ENCODE measurements around the gene FOSL1.

The FOSL1 gene

DNA sequence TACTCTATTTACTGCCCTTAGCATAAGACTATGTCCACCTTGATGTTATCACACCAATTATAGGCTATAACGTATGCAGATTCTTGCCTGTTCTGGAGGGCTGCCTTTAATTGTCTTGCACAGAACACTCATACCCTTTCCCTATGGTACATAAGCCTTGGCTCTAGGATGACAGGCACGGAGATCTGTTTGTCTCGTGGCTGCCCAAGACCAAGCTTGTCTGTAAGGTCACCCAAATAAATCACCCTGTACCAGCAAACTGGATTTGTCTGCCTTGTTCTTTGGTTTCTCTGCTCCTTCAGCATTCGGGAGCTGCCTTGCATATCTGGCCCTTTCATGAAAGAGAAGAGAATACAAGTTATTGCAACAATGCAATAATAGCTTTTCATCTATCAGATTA lies 37.6 kb upstream of the FOSL1 start:
- Histone ChIP-seq H3K9me3 (ENCODE audit: control insufficient read depth in 2 of 2, low read length in 2 of 2) (no peaks in the 10 kb centered on the region), H3K36me3 (ENCODE audit: control insufficient read depth in 2 of 2, insufficient read depth in 2 of 2, low read length in 2 of 2) (no peaks in the 10 kb centered on the region), H3K4me1 (ENCODE audit: control insufficient read depth, insufficient read depth, low read length) (no peaks in the 10 kb centered on the region), H3K9ac (ENCODE audit: low read length in 2 of 2) (no peak overlapping the region), H3K27ac (ENCODE audit: low read length) (no peak overlapping the region), H3K4me3 (ENCODE audit: low read length in 2 of 2) (no peak overlapping the region), H3K27me3 (ENCODE audit: control insufficient read depth in 1 of 2, insufficient read depth in 2 of 2, low read length in 2 of 2) (peaks cover 0 to 9% of the 10 kb centered on the region in 2 donors)

DNA sequence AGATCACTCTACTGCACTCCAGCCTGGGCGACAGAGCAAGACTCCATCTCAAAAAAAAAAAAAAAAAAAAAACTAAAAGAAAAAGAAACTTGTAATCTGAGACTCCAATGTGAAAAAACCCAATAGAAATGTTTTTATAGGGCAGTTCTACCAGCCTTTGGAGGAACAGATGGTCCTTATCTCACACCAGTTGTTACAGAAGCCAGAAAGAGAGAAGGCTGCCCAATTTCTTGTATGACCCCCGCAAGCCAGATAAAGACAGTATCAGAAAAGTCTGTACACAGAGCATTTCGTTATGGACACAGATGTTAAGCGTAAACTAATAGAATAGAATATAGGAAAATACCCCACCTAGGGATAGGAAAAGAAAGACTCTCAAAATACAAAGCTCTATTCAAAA lies 33.8 kb upstream of the FOSL1 start:
- no peaks in the 10 kb centered on the region for H3K9me3 ChIP-seq (ENCODE audit: control insufficient read depth in 2 of 2, low read length in 2 of 2)
- no peaks in the 10 kb centered on the region for H3K4me1 ChIP-seq (ENCODE audit: control insufficient read depth, insufficient read depth, low read length)
- H3K27me3 ChIP-seq (ENCODE audit: control insufficient read depth in 1 of 2, insufficient read depth in 2 of 2, low read length in 2 of 2): peaks cover 0 to 6% of the 10 kb centered on the region in 2 donors
- H3K4me3 ChIP-seq (ENCODE audit: low read length in 2 of 2): no peak overlapping the region
- no peak overlapping the region for H3K9ac ChIP-seq (ENCODE audit: low read length in 2 of 2)
- H3K27ac ChIP-seq (ENCODE audit: low read length): no peak overlapping the region
- no peaks in the 10 kb centered on the region for H3K36me3 ChIP-seq (ENCODE audit: control insufficient read depth in 2 of 2, insufficient read depth in 2 of 2, low read length in 2 of 2)

DNA sequence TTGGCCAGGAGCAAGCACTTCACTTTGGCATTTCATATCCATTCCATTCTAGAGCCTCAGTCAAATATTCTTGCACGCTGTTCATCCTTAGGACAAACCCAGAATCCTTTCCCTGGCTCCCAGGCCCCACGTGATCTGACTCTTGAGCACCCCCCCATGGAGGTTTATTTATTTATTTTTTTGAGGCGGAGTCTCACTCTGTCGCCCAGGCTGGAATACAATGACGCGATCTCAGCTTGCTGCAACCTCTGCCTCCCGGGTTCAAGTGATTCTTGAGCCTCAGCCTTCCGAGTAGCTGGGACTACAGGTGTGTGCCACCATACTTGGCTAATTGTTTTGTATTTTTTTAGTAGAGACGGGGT lies 32.4 kb upstream of the FOSL1 start:
- H3K4me1 ChIP-seq (ENCODE audit: control insufficient read depth, insufficient read depth, low read length): no peaks in the 10 kb centered on the region
- H3K36me3 ChIP-seq (ENCODE audit: control insufficient read depth in 2 of 2, insufficient read depth in 2 of 2, low read length in 2 of 2): no peaks in the 10 kb centered on the region
- H3K27ac ChIP-seq (ENCODE audit: low read length): no peak overlapping the region
- no peaks in the 10 kb centered on the region for H3K9me3 ChIP-seq (ENCODE audit: control insufficient read depth in 2 of 2, low read length in 2 of 2)
- no peak overlapping the region for H3K4me3 ChIP-seq (ENCODE audit: low read length in 2 of 2)
- H3K27me3 ChIP-seq (ENCODE audit: control insufficient read depth in 1 of 2, insufficient read depth in 2 of 2, low read length in 2 of 2): peaks cover 0 to 2% of the 10 kb centered on the region in 2 donors
- H3K9ac ChIP-seq (ENCODE audit: low read length in 2 of 2): no peak overlapping the region

DNA sequence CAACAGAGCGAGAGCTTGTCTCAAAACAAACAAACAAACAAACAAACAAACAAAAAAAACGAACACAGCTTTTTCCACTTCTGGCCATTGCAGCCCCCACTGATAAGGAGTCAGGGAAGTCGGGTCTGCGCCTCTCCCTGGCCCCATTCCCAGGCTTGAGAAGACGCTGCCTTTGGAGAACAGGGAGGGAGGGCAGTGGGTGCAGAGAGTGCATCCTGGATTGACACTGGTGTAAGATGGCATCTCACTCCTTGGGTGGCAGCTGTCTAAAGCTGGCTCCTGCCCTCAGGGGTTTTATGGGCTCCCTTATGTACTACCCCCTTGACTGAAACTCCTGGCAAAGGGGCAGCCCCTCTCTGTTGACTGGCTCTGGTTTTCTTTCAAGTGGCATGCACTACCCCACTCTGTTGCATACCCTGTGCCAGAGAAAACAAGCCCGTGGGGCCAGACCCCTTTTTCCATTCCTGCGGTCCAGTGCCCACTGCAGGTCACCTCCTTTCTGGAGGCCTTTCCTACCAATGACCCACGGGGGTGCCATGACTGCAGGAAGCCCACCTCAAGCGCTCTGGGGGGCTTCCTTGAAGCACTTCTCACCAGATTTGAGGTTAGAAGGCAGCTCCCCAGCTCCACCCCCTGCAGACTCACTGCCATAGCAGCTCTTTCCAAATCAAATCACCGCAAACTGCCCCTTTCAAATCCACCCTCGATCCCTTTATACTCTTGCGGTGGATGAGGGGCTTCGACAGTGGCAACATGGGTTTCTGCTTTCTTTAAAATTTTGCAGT lies 31.8 kb upstream of the FOSL1 start:
- peaks cover 0 to 2% of the 10 kb centered on the region in 2 donors for H3K27me3 ChIP-seq (ENCODE audit: control insufficient read depth in 1 of 2, insufficient read depth in 2 of 2, low read length in 2 of 2)
- H3K4me1 ChIP-seq (ENCODE audit: control insufficient read depth, insufficient read depth, low read length): no peaks in the 10 kb centered on the region
- H3K4me3 ChIP-seq (ENCODE audit: low read length in 2 of 2): no peak overlapping the region
- no peak overlapping the region for H3K27ac ChIP-seq (ENCODE audit: low read length)
- no peaks in the 10 kb centered on the region for H3K9me3 ChIP-seq (ENCODE audit: control insufficient read depth in 2 of 2, low read length in 2 of 2)
- no peaks in the 10 kb centered on the region for H3K36me3 ChIP-seq (ENCODE audit: control insufficient read depth in 2 of 2, insufficient read depth in 2 of 2, low read length in 2 of 2)
- H3K9ac ChIP-seq (ENCODE audit: low read length in 2 of 2): no peak overlapping the region

DNA sequence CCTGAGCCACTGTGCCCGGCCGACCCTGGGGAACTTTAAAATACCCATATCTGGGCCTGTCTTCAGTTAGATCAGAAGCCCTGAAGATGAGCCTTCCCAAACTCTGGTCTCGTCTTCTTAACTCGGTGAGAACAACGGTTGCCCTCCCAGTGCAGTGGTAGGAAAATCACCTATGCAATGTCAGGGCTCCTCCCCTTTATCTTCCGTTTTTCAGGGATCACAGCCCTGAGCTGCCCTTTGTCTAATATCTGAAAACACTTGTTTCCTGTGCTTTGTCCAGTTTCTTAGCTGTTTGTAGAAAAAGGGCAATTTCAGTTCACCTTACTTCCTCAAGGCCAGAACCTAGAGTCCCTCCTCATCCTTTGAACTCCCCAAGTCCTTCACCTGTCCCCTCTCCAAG lies 28.5 kb upstream of the FOSL1 start:
- Histone ChIP-seq H3K27ac (ENCODE audit: low read length) (no peak overlapping the region), H3K9ac (ENCODE audit: low read length in 2 of 2) (no peak overlapping the region), H3K36me3 (ENCODE audit: control insufficient read depth in 2 of 2, insufficient read depth in 2 of 2, low read length in 2 of 2) (no peaks in the 10 kb centered on the region), H3K4me3 (ENCODE audit: low read length in 2 of 2) (no peak overlapping the region), H3K27me3 (ENCODE audit: control insufficient read depth in 1 of 2, insufficient read depth in 2 of 2, low read length in 2 of 2) (peaks cover 0 to 2% of the 10 kb centered on the region in 2 donors), H3K9me3 (ENCODE audit: control insufficient read depth in 2 of 2, low read length in 2 of 2) (no peaks in the 10 kb centered on the region), H3K4me1 (ENCODE audit: control insufficient read depth, insufficient read depth, low read length) (no peaks in the 10 kb centered on the region)

DNA sequence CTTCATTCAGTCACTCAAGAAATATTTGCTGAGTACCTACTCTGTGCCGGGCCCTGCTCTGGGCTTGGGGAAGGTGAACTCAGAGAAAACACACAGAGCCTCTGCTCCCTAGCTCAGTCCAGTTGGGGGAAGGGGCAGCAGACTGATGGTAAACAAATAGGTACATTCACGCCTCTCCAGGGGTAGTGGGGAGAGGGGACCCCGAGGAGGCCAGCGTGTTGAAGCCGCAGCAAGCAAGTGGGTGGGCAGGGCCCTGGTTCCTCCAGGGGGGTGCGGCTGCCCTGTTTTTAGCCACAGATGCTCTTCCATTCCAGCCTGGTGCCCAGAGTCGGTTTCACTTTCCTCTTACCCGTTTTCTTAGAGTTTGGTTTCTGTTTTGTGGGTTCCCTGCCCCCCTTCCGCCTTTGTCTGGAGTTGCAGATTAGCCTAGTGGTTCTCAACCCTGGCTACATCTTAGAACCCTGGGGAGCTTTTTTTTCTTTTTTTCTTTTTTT lies 27.8 kb upstream of the FOSL1 start:
- H3K9ac ChIP-seq (ENCODE audit: low read length in 2 of 2): peak overlapping the region in 1 of 2 donors; percentile 15
- H3K27ac ChIP-seq (ENCODE audit: low read length): no peak overlapping the region
- H3K9me3 ChIP-seq (ENCODE audit: control insufficient read depth in 2 of 2, low read length in 2 of 2): no peaks in the 10 kb centered on the region
- no peaks in the 10 kb centered on the region for H3K27me3 ChIP-seq (ENCODE audit: control insufficient read depth in 1 of 2, insufficient read depth in 2 of 2, low read length in 2 of 2)
- H3K36me3 ChIP-seq (ENCODE audit: control insufficient read depth in 2 of 2, insufficient read depth in 2 of 2, low read length in 2 of 2): peaks cover 0 to 3% of the 10 kb centered on the region in 2 donors
- no peak overlapping the region for H3K4me3 ChIP-seq (ENCODE audit: low read length in 2 of 2)
- no peaks in the 10 kb centered on the region for H3K4me1 ChIP-seq (ENCODE audit: control insufficient read depth, insufficient read depth, low read length)

DNA sequence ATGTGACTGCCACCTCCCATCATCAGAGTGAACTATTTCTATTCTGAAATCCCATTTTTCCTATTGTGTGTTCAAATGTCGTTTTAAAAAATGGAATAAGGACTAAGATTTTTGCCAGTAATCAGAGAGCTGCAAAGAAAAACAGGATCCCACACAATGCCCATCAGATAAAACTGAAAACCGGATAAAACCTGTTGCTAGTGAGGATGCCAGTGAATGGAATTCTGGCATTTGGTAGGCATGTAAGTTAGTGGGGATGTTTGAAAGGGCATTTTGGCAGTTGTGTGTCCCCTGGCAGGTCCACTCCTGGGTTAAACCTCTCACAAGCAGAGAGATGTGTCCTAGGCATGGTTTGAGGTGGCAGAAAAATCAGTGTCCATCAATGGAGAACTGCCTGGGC lies 25.2 kb upstream of the FOSL1 start:
- no peaks in the 10 kb centered on the region for H3K27me3 ChIP-seq (ENCODE audit: control insufficient read depth in 1 of 2, insufficient read depth in 2 of 2, low read length in 2 of 2)
- peaks cover 8 to 12% of the 10 kb centered on the region in 2 donors for H3K36me3 ChIP-seq (ENCODE audit: control insufficient read depth in 2 of 2, insufficient read depth in 2 of 2, low read length in 2 of 2)
- H3K27ac ChIP-seq (ENCODE audit: low read length): no peak overlapping the region
- no peaks in the 10 kb centered on the region for H3K9me3 ChIP-seq (ENCODE audit: control insufficient read depth in 2 of 2, low read length in 2 of 2)
- peaks cover 6% of the 10 kb centered on the region for H3K4me1 ChIP-seq (ENCODE audit: control insufficient read depth, insufficient read depth, low read length)
- H3K4me3 ChIP-seq (ENCODE audit: low read length in 2 of 2): no peak overlapping the region
- no peak overlapping the region for H3K9ac ChIP-seq (ENCODE audit: low read length in 2 of 2)

DNA sequence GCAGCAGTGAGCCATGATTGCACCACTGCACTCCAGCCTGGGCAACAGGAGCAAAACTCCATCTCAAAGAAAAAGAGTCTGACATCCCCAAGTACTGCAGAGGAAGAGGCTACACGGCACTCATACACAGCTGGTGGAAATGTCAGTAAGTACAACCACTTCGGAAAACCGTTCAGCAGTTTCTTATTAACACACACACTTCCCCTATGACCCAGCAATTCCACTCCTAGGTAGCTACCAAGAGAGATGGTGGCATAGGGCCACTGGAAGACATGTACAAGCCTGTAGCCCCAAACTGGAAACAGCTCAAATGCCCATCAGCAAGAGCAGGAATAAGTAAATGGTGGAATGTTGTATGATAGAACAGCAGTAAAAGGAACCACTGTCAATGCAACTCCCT lies 22.4 kb upstream of the FOSL1 start:
- H3K27ac ChIP-seq (ENCODE audit: low read length): no peak overlapping the region
- H3K9me3 ChIP-seq (ENCODE audit: control insufficient read depth in 2 of 2, low read length in 2 of 2): no peaks in the 10 kb centered on the region
- H3K4me3 ChIP-seq (ENCODE audit: low read length in 2 of 2): no peak overlapping the region
- no peak overlapping the region for H3K9ac ChIP-seq (ENCODE audit: low read length in 2 of 2)
- H3K27me3 ChIP-seq (ENCODE audit: control insufficient read depth in 1 of 2, insufficient read depth in 2 of 2, low read length in 2 of 2): no peaks in the 10 kb centered on the region
- H3K36me3 ChIP-seq (ENCODE audit: control insufficient read depth in 2 of 2, insufficient read depth in 2 of 2, low read length in 2 of 2): peaks cover 8 to 12% of the 10 kb centered on the region in 2 donors
- peaks cover 21% of the 10 kb centered on the region for H3K4me1 ChIP-seq (ENCODE audit: control insufficient read depth, insufficient read depth, low read length)

DNA sequence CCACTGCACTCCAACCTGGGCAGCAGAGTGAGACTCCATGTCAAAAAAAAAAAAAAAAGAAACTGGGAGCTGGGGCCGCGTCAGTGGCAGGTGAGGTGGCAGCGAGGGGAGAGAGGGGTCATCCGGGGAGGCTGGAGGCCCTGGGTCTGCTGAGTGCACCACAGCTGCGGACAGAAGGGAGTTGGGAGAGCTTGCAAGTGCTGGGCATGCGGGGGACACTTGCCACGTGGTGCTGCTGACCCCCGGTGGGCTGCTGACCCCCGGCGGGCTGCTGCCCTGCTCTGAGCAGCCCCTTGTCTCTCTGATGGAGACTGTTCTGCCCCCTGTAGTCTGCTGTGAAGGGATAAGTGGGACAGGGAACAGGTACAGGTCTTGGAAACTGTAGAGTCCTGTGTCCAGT lies 21.7 kb upstream of the FOSL1 start:
- no peaks in the 10 kb centered on the region for H3K27me3 ChIP-seq (ENCODE audit: control insufficient read depth in 1 of 2, insufficient read depth in 2 of 2, low read length in 2 of 2)
- no peak overlapping the region for H3K9ac ChIP-seq (ENCODE audit: low read length in 2 of 2)
- H3K27ac ChIP-seq (ENCODE audit: low read length): no peak overlapping the region
- no peak overlapping the region for H3K4me3 ChIP-seq (ENCODE audit: low read length in 2 of 2)
- no peaks in the 10 kb centered on the region for H3K9me3 ChIP-seq (ENCODE audit: control insufficient read depth in 2 of 2, low read length in 2 of 2)
- H3K36me3 ChIP-seq (ENCODE audit: control insufficient read depth in 2 of 2, insufficient read depth in 2 of 2, low read length in 2 of 2): peaks cover 13 to 14% of the 10 kb centered on the region in 2 donors
- peaks cover 28% of the 10 kb centered on the region for H3K4me1 ChIP-seq (ENCODE audit: control insufficient read depth, insufficient read depth, low read length)

DNA sequence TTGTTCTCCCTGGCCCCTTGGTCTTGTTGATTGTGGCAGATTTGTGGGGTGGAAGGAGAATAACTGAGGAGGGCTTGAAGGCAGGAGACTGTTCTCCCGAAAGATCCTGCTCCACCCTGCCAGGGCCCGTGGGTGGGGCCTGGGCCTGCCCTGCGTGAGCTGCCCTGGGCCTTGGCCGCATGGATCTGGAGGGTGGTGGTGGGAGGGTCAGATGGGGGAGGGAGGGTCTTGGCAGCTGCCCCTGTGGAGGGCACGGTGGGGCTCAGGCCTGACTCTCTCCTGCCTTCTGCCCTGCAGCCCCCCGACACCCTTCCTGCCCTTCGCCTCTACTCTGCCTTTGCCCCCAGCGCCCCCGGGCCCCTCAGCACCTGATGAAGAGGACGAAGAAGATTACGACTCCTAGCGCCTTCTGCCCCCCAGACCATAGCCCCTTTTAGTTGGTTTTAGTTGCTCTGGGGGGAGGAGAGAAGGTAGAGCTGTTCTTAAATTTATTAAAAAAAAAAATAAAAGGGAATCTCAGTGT lies 20.9 kb upstream of the FOSL1 start:
- Histone ChIP-seq H3K36me3 (ENCODE audit: control insufficient read depth in 2 of 2, insufficient read depth in 2 of 2, low read length in 2 of 2) (peaks cover 13 to 14% of the 10 kb centered on the region in 2 donors), H3K4me1 (ENCODE audit: control insufficient read depth, insufficient read depth, low read length) (peaks cover 35% of the 10 kb centered on the region), H3K4me3 (ENCODE audit: low read length in 2 of 2) (peak overlapping the region in 1 of 2 donors; percentile 83), H3K27me3 (ENCODE audit: control insufficient read depth in 1 of 2, insufficient read depth in 2 of 2, low read length in 2 of 2) (no peaks in the 10 kb centered on the region), H3K9ac (ENCODE audit: low read length in 2 of 2) (peak overlapping the region in 1 of 2 donors; percentile 77), H3K9me3 (ENCODE audit: control insufficient read depth in 2 of 2, low read length in 2 of 2) (no peaks in the 10 kb centered on the region), H3K27ac (ENCODE audit: low read length) (no peak overlapping the region)

DNA sequence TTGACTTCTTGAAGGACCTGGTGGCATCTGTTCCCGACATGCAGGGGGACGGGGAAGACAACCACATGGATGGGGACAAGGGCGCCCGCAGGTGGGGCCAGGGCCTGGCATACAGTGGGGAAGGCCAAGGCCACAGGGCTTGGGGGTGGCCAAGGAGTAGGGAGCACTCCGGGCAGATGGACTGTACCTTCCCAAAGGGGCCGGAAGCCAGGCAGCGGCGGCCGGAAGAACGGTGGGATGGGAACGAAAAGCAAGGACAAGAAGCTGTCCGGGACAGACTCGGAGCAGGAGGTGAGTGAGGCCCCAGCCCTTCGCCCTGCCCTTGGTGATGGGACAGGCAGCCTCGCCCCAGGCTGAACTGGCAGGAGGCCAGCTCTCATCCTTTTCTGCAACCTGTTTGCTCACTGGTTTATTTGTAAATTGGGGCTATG lies 20.2 kb upstream of the FOSL1 start:
- H3K4me1 ChIP-seq (ENCODE audit: control insufficient read depth, insufficient read depth, low read length): peaks cover 42% of the 10 kb centered on the region
- peaks cover 13 to 14% of the 10 kb centered on the region in 2 donors for H3K36me3 ChIP-seq (ENCODE audit: control insufficient read depth in 2 of 2, insufficient read depth in 2 of 2, low read length in 2 of 2)
- H3K9me3 ChIP-seq (ENCODE audit: control insufficient read depth in 2 of 2, low read length in 2 of 2): no peaks in the 10 kb centered on the region
- H3K27me3 ChIP-seq (ENCODE audit: control insufficient read depth in 1 of 2, insufficient read depth in 2 of 2, low read length in 2 of 2): no peaks in the 10 kb centered on the region
- H3K4me3 ChIP-seq (ENCODE audit: low read length in 2 of 2): peak overlapping the region; percentile 83 to 84
- peak overlapping the region; percentile 68 to 77 for H3K9ac ChIP-seq (ENCODE audit: low read length in 2 of 2)
- H3K27ac ChIP-seq (ENCODE audit: low read length): peak overlapping the region; percentile 31
